ENCODE data around the gene TNRC18.

DNA sequence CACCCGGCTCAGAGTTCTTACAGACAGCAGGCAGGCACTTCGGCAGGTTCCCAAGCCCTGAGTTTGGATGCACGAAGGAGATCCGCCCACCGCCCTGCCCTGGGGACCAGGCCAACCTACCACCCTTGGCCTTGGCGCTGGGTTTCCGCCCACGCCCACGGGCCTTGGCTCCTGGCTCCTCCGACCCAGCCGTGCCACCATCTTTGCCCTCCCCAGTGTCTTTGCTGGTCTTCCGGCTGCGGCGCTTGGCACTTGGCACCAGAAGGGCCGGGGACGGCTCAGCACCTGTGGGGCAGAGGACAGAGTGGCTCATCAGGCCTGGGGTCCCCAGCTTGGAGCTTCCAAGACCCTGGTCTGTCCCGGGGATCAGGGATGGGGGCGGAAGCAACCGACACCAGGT lies 108.8 kb downstream of the TNRC18 start:
- TF ChIP-seq CTCF (IDR thresholded peaks at IDR 0.05; ENCODE audit: low read length) (no peak), EZH2 (IDR thresholded peaks at IDR 0.05; ENCODE audit: borderline replicate concordance, low read length) (no peak)
